GM12878 (cell line): ENCODE measurements around the gene LSM11. TPM values are rescaled to one million over a fixed set of nuclear protein-coding genes. Genes with fewer than 3 reads are reported as not detected.

Experiments
- ATAC-seq: fragments of 200-7000 bp; cut with Tn5 transposase; 3 replicates; pipeline ENCODE4 v1.9.1; 2020; ENCODE audit warnings: mild to moderate bottlenecking, moderate library complexity
- BruUV-seq: library from RNA; stranded (reverse); fragments of 400-500 nt; replicated peaks from 2 replicates; lab custom pipeline; 2021; lab: Mats Ljungman, UMichigan
- CTCF ChIA-PET: fragments of 300-600 bp; sonication (Branson Sonifier 250); formaldehyde crosslinking; extraction: SDS; loops from one replicate; lab custom pipeline; 2021; ENCODE audit warnings: inconsistent platforms; lab: Yijun Ruan, JAX
- POLR2A ChIA-PET: fragments of 350-600 bp; formaldehyde crosslinking; extraction: SDS; loops from one replicate; lab custom pipeline; 2021; ENCODE audit warnings: inconsistent platforms; lab: Charles Lee
- RAD21 ChIA-PET: fragments of 300-600 bp; sonication (Branson Sonifier 250); formaldehyde crosslinking; loops from one replicate; lab custom pipeline; 2023; ENCODE audit warnings: antibody characterized with exemption; ENCODE audit not compliant: unreplicated experiment; lab: Charles Lee
- SMC1A ChIA-PET: fragments of 300-600 bp; sonication (Branson Sonifier 250); formaldehyde crosslinking; loops from one replicate; lab custom pipeline; 2023; ENCODE audit not compliant: unreplicated experiment, uncharacterized antibody; lab: Charles Lee
- DNase-seq: peaks from one replicate; pipeline ENCODE4 v3.0.0-alpha.2; 2011; ENCODE audit warnings: low read depth, low spot score
- FAIRE-seq: peaks from 3 replicates; lab custom pipeline; 2011; peaks lifted over from hg19 to GRCh38; lab: Jason Lieb, UNC
- H2AFZ ChIP-seq: 2 replicates; pipeline ENCODE4 v1.6.0; 2011; ENCODE audit warnings: low read depth, low read length, control low read depth; ENCODE audit not compliant: control insufficient read depth
- H3K27ac ChIP-seq: 2 replicates; pipeline ENCODE4 v1.5.1; 2011; ENCODE audit warnings: control low read depth; ENCODE audit not compliant: control insufficient read depth, insufficient read depth
- H3K27me3 ChIP-seq, 2 experiments: replicated peaks in 1 of 2; 2 replicates each; pipeline versions ENCODE4 v1.6.0 to v1.6.1; 2011; ENCODE audit warnings: low read length in 1 of 2; ENCODE audit not compliant: control insufficient read depth in 2 of 2, insufficient read depth in 2 of 2
- H3K36me3 ChIP-seq, 2 experiments: 2 replicates each; pipeline ENCODE4 v1.5.1; 2011; ENCODE audit warnings: low read length in 1 of 2; ENCODE audit not compliant: control insufficient read depth in 2 of 2, insufficient read depth in 2 of 2
- H3K4me1 ChIP-seq: 2 replicates; pipeline ENCODE4 v1.6.1; 2011; ENCODE audit warnings: mild to moderate bottlenecking, low read length, moderate library complexity, mixed read lengths; ENCODE audit not compliant: control insufficient read depth, insufficient read depth
- H3K4me2 ChIP-seq: 2 replicates; pipeline ENCODE4 v1.6.0; 2011; ENCODE audit warnings: control low read depth; ENCODE audit not compliant: control insufficient read depth, insufficient read depth
- H3K4me3 ChIP-seq: fragments of 200-600 bp; sonication (generic); 2 replicates; pipeline ENCODE4 v1.5.1; 2016
- H3K79me2 ChIP-seq: 2 replicates; pipeline ENCODE4 v1.6.0; 2011; ENCODE audit warnings: low read length; ENCODE audit not compliant: control insufficient read depth, insufficient read depth
- H3K9ac ChIP-seq: 2 replicates; pipeline ENCODE4 v1.8.0; 2011; ENCODE audit warnings: low read length, control low read depth, mixed read lengths; ENCODE audit not compliant: control insufficient read depth, insufficient read depth
- H3K9me3 ChIP-seq: replicated peaks from 3 replicates; pipeline ENCODE4 v1.5.1; 2011; ENCODE audit warnings: mild to moderate bottlenecking, low read length; ENCODE audit not compliant: control insufficient read depth, insufficient read depth
- H4K20me1 ChIP-seq: 2 replicates; pipeline ENCODE4 v1.6.0; 2011; ENCODE audit not compliant: control insufficient read depth, insufficient read depth
- NR2F1 ChIP-seq: fragments of 450-650 bp; conservative IDR thresholded peaks from 2 replicates; pipeline ENCODE4 v1.6.1; 2017; ENCODE audit warnings: mild to moderate bottlenecking
- ZNF217 ChIP-seq: fragments of 450-650 bp; IDR thresholded peaks from 2 replicates; pipeline ENCODE4 v1.6.1; 2017; ENCODE audit warnings: antibody characterized with exemption, mild to moderate bottlenecking
- WGBS: methylation state at CpG from one replicate; pipeline ENCODE4 v1.1.6; 2016; ENCODE audit warnings: low lambda C conversion rate; ENCODE audit not compliant: insufficient replicate concordance, insufficient coverage; ENCODE audit errors: missing lambda C conversion rate; 5-methylcytosine and 5-hydroxymethylcytosine counted together
- in situ Hi-C: fragments of 300-500 bp; cut with MboI; formaldehyde crosslinking; loops from 9 replicates; pipeline ENCODE4 v1.14.3; 2018; ENCODE audit warnings: mixed read lengths
- intact Hi-C: fragments of 100-400 bp; cut with micrococcal nuclease; formaldehyde crosslinking; loops from one replicate; pipeline ENCODE4 v1.14.2; 2022; ENCODE audit not compliant: unreplicated experiment
- polyA plus RNA-seq, 11 experiments: library from polyadenylated mRNA; depleted of rRNA in 4 of 11; unstranded in 6 of 11; stranded (reverse) in 5 of 11; fragments of >200 nt; fragmentation: Nextera tagmentation in 4 of 11; fragmentation: Illumina TruSeq in 1 of 11; extraction: Ambion mirVana in 4 of 11; extraction: Trizol in 1 of 11; gene quantifications; 1 replicate in 1 of 11; 2 replicates in 10 of 11; pipeline versions ENCODE4 v1.2.1 to v1.2.3, GENCODE V29; 2011 to 2016; ENCODE audit warnings: inconsistent platforms in 2 of 11, missing spikeins in 2 of 11, low read depth in 1 of 11
- total RNA-seq, 4 experiments: library from RNA; depleted of rRNA in 3 of 4; stranded (reverse); fragments of >200 nt in 3 of 4; fragmentation: Illumina TruSeq in 1 of 4; extraction: Trizol in 1 of 4; gene quantifications; 2 replicates each; pipeline versions ENCODE4 v1.2.1 to v1.2.3, GENCODE V29; 2013 to 2021
- TF ChIP-seq, protein P1 (sequence below): IDR thresholded peaks from 2 replicates; pipeline ENCODE4 v1.6.1; 2011; ENCODE audit warnings: low read depth, low read length, improper control_type of control experiment, borderline replicate concordance

Gene LSM11
- total and polyA plus RNA-seq, 10 of the 15 experiments (the other 5 are each of a cell fraction or from before 2014, with no cell fraction given), result 0.71 to 8.5 (median 4.2) TPM

DNA sequence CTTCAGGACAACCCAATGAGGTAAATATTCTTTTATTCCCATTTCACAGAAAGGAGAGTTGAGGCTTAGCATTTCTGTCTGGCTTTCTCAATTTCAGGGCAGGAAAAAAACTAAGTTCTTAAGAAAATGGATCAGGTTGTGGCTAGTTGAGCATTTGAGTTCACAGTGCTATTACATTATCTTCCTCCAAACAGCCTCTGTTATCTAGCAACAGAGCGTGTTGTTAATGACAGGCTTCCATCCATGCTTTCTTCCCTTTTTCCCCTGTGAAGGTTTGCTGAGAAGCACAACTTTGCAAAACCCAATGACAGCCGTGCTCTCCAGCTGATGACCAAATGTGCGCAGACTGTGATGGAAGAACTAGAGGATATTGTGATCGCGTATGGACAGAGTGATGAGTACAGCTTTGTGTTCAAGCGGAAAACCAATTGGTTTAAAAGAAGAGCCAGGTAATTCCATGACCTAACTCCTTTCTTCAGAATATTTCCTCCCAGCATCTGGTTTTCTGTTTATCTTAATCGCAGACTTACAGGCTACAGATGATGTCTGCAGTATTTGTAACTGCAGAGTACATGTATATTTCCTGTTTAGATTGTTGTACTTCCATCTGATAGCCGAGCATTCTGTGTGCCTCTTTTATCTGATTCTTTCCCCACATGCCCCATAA is 10.8 kb upstream of the LSM11 start:
- in situ Hi-C loops, result no loop called here
- ATAC-seq, result no peak
- POLR2A ChIA-PET, result interaction anchor here (0.6 to 3.2 kb wide), 3 partner anchors 11 to 309 kb away, joined by 3 to 17 read pairs (median 9); partner anchors contain the start of gene LSM11

DNA sequence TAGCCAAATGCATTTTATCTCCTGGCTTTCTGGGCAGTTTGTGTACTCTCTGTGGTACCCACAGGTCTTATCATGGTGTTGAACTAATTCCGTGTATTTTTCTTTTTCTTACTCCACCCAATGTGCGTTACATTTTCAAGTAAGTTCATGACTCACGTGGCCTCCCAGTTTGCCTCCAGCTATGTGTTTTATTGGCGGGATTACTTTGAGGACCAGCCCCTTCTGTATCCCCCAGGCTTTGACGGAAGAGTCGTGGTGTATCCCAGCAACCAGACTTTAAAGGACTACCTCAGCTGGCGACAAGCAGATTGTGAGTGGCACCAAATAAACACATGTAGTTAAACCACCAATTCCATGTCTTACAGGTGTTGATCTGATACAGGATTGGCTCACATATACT is 9.1 kb upstream of the LSM11 start:
- Histone ChIP-seq H3K4me2 (no peak overlapping the region), H3K27me3 (no peaks in the 10 kb centered on the region), H4K20me1 (no peaks in the 10 kb centered on the region), H3K79me2 (peaks cover 6% of the 10 kb centered on the region), H3K4me1 (peaks cover 12% of the 10 kb centered on the region), H3K9ac (no peak overlapping the region), H3K4me3 (no peak overlapping the region), H2AFZ (no peak overlapping the region), H3K27ac (no peak overlapping the region), H3K36me3 (peaks cover 2 to 4% of the 10 kb centered on the region in 2 experiments; a peak in 3 of 4 replicates), H3K9me3 (no peaks in the 10 kb centered on the region)
- intact Hi-C loops (loop anchor here (5.0 kb wide), 2 partner anchors 162 to 232 kb away; no protein-coding TSS in a partner anchor), in situ Hi-C loops (no loop called here)
- ChIA-PET POLR2A (no interaction called here), RAD21 (no interaction called here), CTCF (no interaction called here), SMC1A (no interaction called here)
- DNase-seq (no peak), ATAC-seq (no peak), FAIRE-seq (no peak)
- WGBS, result 96% methylated on average over 7 of the region's 7 CpGs
- no peak for TF ChIP-seq ZNF217
- TF ChIP-seq, protein P1, sequence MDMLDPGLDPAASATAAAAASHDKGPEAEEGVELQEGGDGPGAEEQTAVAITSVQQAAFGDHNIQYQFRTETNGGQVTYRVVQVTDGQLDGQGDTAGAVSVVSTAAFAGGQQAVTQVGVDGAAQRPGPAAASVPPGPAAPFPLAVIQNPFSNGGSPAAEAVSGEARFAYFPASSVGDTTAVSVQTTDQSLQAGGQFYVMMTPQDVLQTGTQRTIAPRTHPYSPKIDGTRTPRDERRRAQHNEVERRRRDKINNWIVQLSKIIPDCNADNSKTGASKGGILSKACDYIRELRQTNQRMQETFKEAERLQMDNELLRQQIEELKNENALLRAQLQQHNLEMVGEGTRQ, result no peak
- no TSS peak for BruUV-seq

More for the DNA sequence above, 10.8 kb upstream of the LSM11 start:
- ChIA-PET SMC1A (interaction anchor here (4.0 kb wide), 1 partner anchor 13 kb away, joined by 23 read pairs; no protein-coding TSS in a partner anchor), RAD21 (interaction anchor here (1.9 to 2.5 kb wide), 2 partner anchors 11 to 15 kb away, joined by 11 to 13 read pairs; partner anchors contain the start of gene LSM11), CTCF (interaction anchor here (0.7 to 6.0 kb wide), 6 partner anchors 10 to 405 kb away, joined by 3 to 66 read pairs (median 5); partner anchors contain the start of genes C5orf52 and LSM11)
- FAIRE-seq, result no peak
- Histone ChIP-seq H3K4me3 (no peak overlapping the region), H3K79me2 (peaks cover 6% of the 10 kb centered on the region), H3K27me3 (no peaks in the 10 kb centered on the region), H2AFZ (no peak overlapping the region), H3K4me1 (peaks cover 17% of the 10 kb centered on the region), H4K20me1 (no peaks in the 10 kb centered on the region), H3K9ac (no peak overlapping the region), H3K4me2 (no peak overlapping the region), H3K36me3 (peaks cover 0 to 1% of the 10 kb centered on the region in 2 experiments; a peak in 2 of 4 replicates), H3K9me3 (no peaks in the 10 kb centered on the region), H3K27ac (no peak overlapping the region)
- no peak for TF ChIP-seq NR2F1
- no peak for DNase-seq
- 96% methylated on average over 8 of the region's 8 CpGs for WGBS
- BruUV-seq, result no TSS peak
- intact Hi-C loops, result loop anchor here (5.0 kb wide), 2 partner anchors 160 to 230 kb away; no protein-coding TSS in a partner anchor
